Hypothalamus (tissue), 51 donors: Measurements from ENCODE around the gene SLC38A9.
"Not testable (repeated sequence)": the region's sequence is repeated elsewhere in the genome, so short reads cannot be mapped to it uniquely, and the experiment has no call there.

Experiments used
- DNase-seq, 51 donors: peaks; one replicate each; lab custom pipeline; 2025; lab: John Stamatoyannopoulos, UW

The SLC38A9 gene

GRCh38 chr5:55711507-55712022 lies 559 bp downstream of the SLC38A9 start:
- peak in 3 of 51 donors; percentile 9 to 35 (median 13) for DNase-seq

- no peak for DNase-seq
Measured at GRCh38 chr5:55708732-55709131, 3.4 kb downstream of the SLC38A9 start.

- DNase-seq = no peak
Measured at GRCh38 chr5:55706230-55706629, 5.9 kb downstream of the SLC38A9 start.

GRCh38 chr5:55702598-55703345 lies 9.4 kb downstream of the SLC38A9 start:
- DNase-seq = no peak

- no peak for DNase-seq
Measured at GRCh38 chr5:55701462-55702103, 10.5 kb downstream of the SLC38A9 start.

- no peak for DNase-seq
Measured at GRCh38 chr5:55700745-55701144, 11.4 kb downstream of the SLC38A9 start.

- no peak for DNase-seq
Measured at GRCh38 chr5:55699041-55699688, 13.0 kb downstream of the SLC38A9 start.

- not testable (repeated sequence) for DNase-seq
Measured at GRCh38 chr5:55696704-55697103, 15.4 kb downstream of the SLC38A9 start.

GRCh38 chr5:55694152-55694830 lies 17.8 kb downstream of the SLC38A9 start:
- peak in 1 of 51 donors; percentile 8 for DNase-seq

- no peak for DNase-seq
Measured at GRCh38 chr5:55692509-55692908, 19.6 kb downstream of the SLC38A9 start.

- no peak for DNase-seq
Measured at GRCh38 chr5:55692106-55692417, 20.1 kb downstream of the SLC38A9 start.

GRCh38 chr5:55691265-55692105 lies 20.6 kb downstream of the SLC38A9 start:
- DNase-seq = peak in 2 of 51 donors; percentile 14 to 32

- DNase-seq = no peak
Measured at GRCh38 chr5:55682071-55682470, 30.1 kb downstream of the SLC38A9 start.

GRCh38 chr5:55681301-55681700 lies 30.8 kb downstream of the SLC38A9 start:
- no peak for DNase-seq

- peak in 4 of 51 donors; percentile 5 to 34 (median 18) for DNase-seq
Measured at GRCh38 chr5:55680353-55680752, 31.8 kb downstream of the SLC38A9 start.

- DNase-seq = no peak
Measured at GRCh38 chr5:55679556-55679955, 32.6 kb downstream of the SLC38A9 start.

- DNase-seq = no peak
Measured at GRCh38 chr5:55675119-55675518, 37.0 kb downstream of the SLC38A9 start.

- DNase-seq = no peak
Measured at GRCh38 chr5:55674340-55674739, 37.8 kb downstream of the SLC38A9 start.

GRCh38 chr5:55672477-55672911 lies 39.6 kb downstream of the SLC38A9 start:
- DNase-seq = peak in 2 of 51 donors; percentile 20 to 40

GRCh38 chr5:55671975-55672374 lies 40.1 kb downstream of the SLC38A9 start:
- DNase-seq = no peak
